DOHH2 (cell line): ENCODE measurements around the gene RRP7A.
"Not testable (repeated sequence)": the region's sequence is repeated elsewhere in the genome, so short reads cannot be mapped to it uniquely, and the experiment has no call there.

Experiments used
- CTCF ChIP-seq: fragments of 200-600 bp; sonication (generic); IDR thresholded peaks from one replicate; pipeline ENCODE4 v1.5.1; 2014; ENCODE audit warnings: antibody characterized with exemption, mild to moderate bottlenecking, low read depth, low read length; ENCODE audit not compliant: poor library complexity, severe bottlenecking
- EZH2phosphoT487 ChIP-seq: fragments of 200-600 bp; sonication (generic); IDR thresholded peaks from 2 replicates; pipeline ENCODE4 v1.6.1; 2017; ENCODE audit warnings: borderline replicate concordance, mild to moderate bottlenecking, antibody characterized with exemption, low read length, moderate library complexity, mixed read lengths

- TF ChIP-seq CTCF, EZH2phosphoT487: not testable (repeated sequence)
These were observed 19.7 kb upstream of the RRP7A start for GRCh38 chr22:42539236-42539771.
